Astrocyte (in vitro differentiated cells and primary cell): ENCODE data around the gene PTGFR. TPM values are rescaled to one million over a fixed set of nuclear protein-coding genes. Genes with fewer than 3 reads are reported as not detected.
A peak's percentile ranks its signal among the peaks of the same experiment; 100 is the strongest.

Source experiments
- DNase-seq: peaks from one replicate; pipeline ENCODE4 v3.0.0-alpha.2; 2010; ENCODE audit warnings: low read depth
- FAIRE-seq: peaks from 2 replicates; lab custom pipeline; 2011; peaks lifted over from hg19 to GRCh38; lab: Jason Lieb, UNC
- H2AFZ ChIP-seq: 2 replicates; pipeline ENCODE4 v1.6.0; 2012; ENCODE audit warnings: low read depth, low read length, inconsistent platforms
- H3K27ac ChIP-seq: 2 replicates; pipeline ENCODE4 v1.5.1; 2011; ENCODE audit warnings: low read depth, low read length, inconsistent platforms
- H3K27me3 ChIP-seq: 2 replicates; pipeline ENCODE4 v1.6.0; 2011; ENCODE audit warnings: low read length, inconsistent platforms; ENCODE audit not compliant: insufficient read depth
- H3K36me3 ChIP-seq: 2 replicates; pipeline ENCODE4 v1.5.1; 2011; ENCODE audit warnings: low read length, inconsistent platforms; ENCODE audit not compliant: insufficient read depth
- H3K4me1 ChIP-seq: 2 replicates; pipeline ENCODE4 v1.5.1; 2011; ENCODE audit warnings: low read length, inconsistent platforms; ENCODE audit not compliant: insufficient read depth
- H3K4me2 ChIP-seq: 2 replicates; pipeline ENCODE4 v1.6.0; 2012; ENCODE audit warnings: low read length, inconsistent platforms
- H3K4me3 ChIP-seq: 2 replicates; pipeline ENCODE4 v1.5.1; 2011; ENCODE audit warnings: low read depth, mild to moderate bottlenecking, low read length, inconsistent platforms; ENCODE audit not compliant: insufficient read depth
- H3K79me2 ChIP-seq: 2 replicates; pipeline ENCODE4 v1.6.0; 2012; ENCODE audit warnings: mild to moderate bottlenecking, low read length, inconsistent platforms; ENCODE audit not compliant: insufficient read depth
- H3K9ac ChIP-seq: 2 replicates; pipeline ENCODE4 v1.6.0; 2012; ENCODE audit warnings: mild to moderate bottlenecking, low read length, inconsistent platforms
- H3K9me3 ChIP-seq: 2 replicates; pipeline ENCODE4 v1.5.1; 2012; ENCODE audit warnings: low read depth, mild to moderate bottlenecking, low read length, inconsistent platforms; ENCODE audit not compliant: insufficient read depth
- H4K20me1 ChIP-seq: 2 replicates; pipeline ENCODE4 v1.6.0; 2012; ENCODE audit warnings: low read length, inconsistent platforms; ENCODE audit not compliant: insufficient read depth
- H3K27ac Mint-ChIP-seq: one replicate; pipeline ENCODE4 v1.8.0; 2021; ENCODE audit warnings: mild to moderate bottlenecking, mixed read lengths; ENCODE audit not compliant: unreplicated experiment
- H3K27me3 Mint-ChIP-seq: one replicate; pipeline ENCODE4 v1.8.0; 2021; ENCODE audit warnings: low read depth, mixed read lengths; ENCODE audit not compliant: unreplicated experiment
- H3K36me3 Mint-ChIP-seq: one replicate; pipeline ENCODE4 v1.8.0; 2021; ENCODE audit warnings: low read depth, mixed read lengths; ENCODE audit not compliant: unreplicated experiment
- H3K4me1 Mint-ChIP-seq: one replicate; pipeline ENCODE4 v1.8.0; 2021; ENCODE audit warnings: low read depth, mixed read lengths; ENCODE audit not compliant: unreplicated experiment
- H3K4me3 Mint-ChIP-seq: one replicate; pipeline ENCODE4 v1.8.0; 2021; ENCODE audit warnings: mild to moderate bottlenecking, moderate library complexity, mixed read lengths; ENCODE audit not compliant: unreplicated experiment
- H3K9me3 Mint-ChIP-seq: one replicate; pipeline ENCODE4 v1.8.0; 2021; ENCODE audit warnings: mild to moderate bottlenecking, mixed read lengths; ENCODE audit not compliant: unreplicated experiment
- CTCF ChIP-seq: IDR thresholded peaks from 2 replicates; pipeline ENCODE4 v1.5.1; 2011; ENCODE audit warnings: low read depth, mild to moderate bottlenecking, inconsistent platforms, low read length, moderate library complexity; ENCODE audit not compliant: insufficient read depth
- EZH2 ChIP-seq: IDR thresholded peaks from 2 replicates; pipeline ENCODE4 v1.6.1; 2012; ENCODE audit warnings: mild to moderate bottlenecking, low read length, inconsistent platforms; ENCODE audit not compliant: insufficient read depth
- total RNA-seq: library from RNA; stranded (reverse); gene quantifications from 2 replicates; pipeline ENCODE4 v1.2.1, GENCODE V29; 2021

Gene PTGFR
- total RNA-seq, 1 donor from 2014 or later: 0.36 TPM

DNA sequence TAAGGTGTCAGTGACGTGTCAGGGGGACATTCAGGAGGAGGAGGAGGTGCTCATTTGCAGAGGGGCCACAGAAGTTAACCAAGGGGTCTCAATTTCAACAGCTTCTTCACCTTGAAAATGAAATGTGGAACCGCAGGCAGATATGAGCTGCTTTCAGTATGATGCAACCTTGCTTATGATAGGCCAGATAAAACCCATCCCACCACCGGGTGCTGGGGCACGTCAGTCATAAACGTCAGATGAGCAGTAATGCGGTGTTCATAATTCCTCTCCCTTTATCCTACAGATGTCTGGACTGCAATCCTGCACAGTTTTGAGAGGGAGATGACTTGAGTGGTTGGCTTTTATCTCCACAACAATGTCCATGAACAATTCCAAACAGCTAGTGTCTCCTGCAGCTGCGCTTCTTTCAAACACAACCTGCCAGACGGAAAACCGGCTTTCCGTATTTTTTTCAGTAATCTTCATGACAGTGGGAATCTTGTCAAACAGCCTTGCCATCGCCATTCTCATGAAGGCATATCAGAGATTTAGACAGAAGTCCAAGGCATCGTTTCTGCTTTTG is 1.7 kb downstream of the PTGFR start:
- H3K9me3 Mint-ChIP-seq: peaks cover 4% of the 10 kb centered on the region
- peaks cover 12% of the 10 kb centered on the region for H3K4me1 ChIP-seq
- peak overlapping the region; percentile 94 for H3K4me2 ChIP-seq
- H3K27ac ChIP-seq: no peak overlapping the region
- peaks cover 13% of the 10 kb centered on the region for H3K27me3 Mint-ChIP-seq
- no peak overlapping the region for H3K9ac ChIP-seq
- H4K20me1 ChIP-seq: no peaks in the 10 kb centered on the region
- TF ChIP-seq EZH2: no peak
- no peak for TF ChIP-seq CTCF
- H3K9me3 ChIP-seq: no peaks in the 10 kb centered on the region
- H3K4me1 Mint-ChIP-seq: peaks cover 2% of the 10 kb centered on the region
- H3K4me3 Mint-ChIP-seq: peak overlapping the region; percentile 92
- H3K79me2 ChIP-seq: no peaks in the 10 kb centered on the region
- H3K27me3 ChIP-seq: no peaks in the 10 kb centered on the region
- DNase-seq (no peak), FAIRE-seq (peak; percentile 26)
- no peaks in the 10 kb centered on the region for H3K36me3 Mint-ChIP-seq
- H3K36me3 ChIP-seq: no peaks in the 10 kb centered on the region
- H3K4me3 ChIP-seq: no peak overlapping the region
- no peak overlapping the region for H2AFZ ChIP-seq
- H3K27ac Mint-ChIP-seq: no peak overlapping the region

GRCh38 chr1:78493451-78493850 is 2.7 kb downstream of the PTGFR start:
- no peaks in the 10 kb centered on the region for H3K9me3 ChIP-seq
- DNase-seq (no peak), FAIRE-seq (no peak)
- Mint-ChIP-seq H3K9me3 (no peaks in the 10 kb centered on the region), H3K4me3 (no peak overlapping the region), H3K27ac (no peak overlapping the region), H3K27me3 (peaks cover 11% of the 10 kb centered on the region), H3K36me3 (no peaks in the 10 kb centered on the region), H3K4me1 (peaks cover 2% of the 10 kb centered on the region)
- TF ChIP-seq EZH2 (no peak), CTCF (no peak)
- H4K20me1 ChIP-seq: no peaks in the 10 kb centered on the region
- no peaks in the 10 kb centered on the region for H3K36me3 ChIP-seq
- H3K79me2 ChIP-seq: no peaks in the 10 kb centered on the region
- no peak overlapping the region for H3K27ac ChIP-seq
- H3K4me1 ChIP-seq: peaks cover 12% of the 10 kb centered on the region
- H3K9ac ChIP-seq: no peak overlapping the region
- H3K27me3 ChIP-seq: no peaks in the 10 kb centered on the region
- no peak overlapping the region for H2AFZ ChIP-seq
- no peak overlapping the region for H3K4me3 ChIP-seq
- H3K4me2 ChIP-seq: no peak overlapping the region

DNA sequence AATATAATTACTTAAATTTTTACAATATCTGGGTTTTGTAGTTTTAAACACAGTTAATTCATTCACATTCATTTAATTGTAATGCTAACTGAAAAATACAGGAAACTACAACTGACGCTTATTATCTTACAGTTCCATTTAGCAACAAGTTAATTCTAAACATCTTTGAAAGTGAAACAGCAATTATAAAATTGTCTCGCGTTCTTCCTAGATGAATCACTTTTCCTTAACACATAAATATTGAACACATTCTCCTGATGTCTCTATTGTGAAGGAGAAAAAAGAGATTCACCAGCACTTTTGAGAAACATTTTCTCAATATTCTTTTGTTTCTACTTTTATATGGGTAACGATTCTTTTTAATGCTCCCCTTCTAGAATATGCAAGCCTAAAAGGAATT is 6.4 kb downstream of the PTGFR start:
- H3K27ac Mint-ChIP-seq: no peak overlapping the region
- no peaks in the 10 kb centered on the region for H3K27me3 ChIP-seq

More for the DNA sequence above, 6.4 kb downstream of the PTGFR start:
- no peak overlapping the region for H3K4me2 ChIP-seq
- no peak overlapping the region for H3K9ac ChIP-seq
- no peaks in the 10 kb centered on the region for H3K4me1 Mint-ChIP-seq
- no peak overlapping the region for H3K4me3 Mint-ChIP-seq
- no peaks in the 10 kb centered on the region for H4K20me1 ChIP-seq
- peaks cover 4% of the 10 kb centered on the region for H3K27me3 Mint-ChIP-seq
- FAIRE-seq (no peak), DNase-seq (peak; percentile 20)
- H3K27ac ChIP-seq: no peak overlapping the region
- no peak overlapping the region for H2AFZ ChIP-seq
- no peaks in the 10 kb centered on the region for H3K79me2 ChIP-seq
- no peak overlapping the region for H3K4me3 ChIP-seq
- H3K36me3 Mint-ChIP-seq: no peaks in the 10 kb centered on the region
- no peaks in the 10 kb centered on the region for H3K9me3 ChIP-seq
- peaks cover 2% of the 10 kb centered on the region for H3K4me1 ChIP-seq
- TF ChIP-seq CTCF (no peak), EZH2 (no peak)
- H3K9me3 Mint-ChIP-seq: no peaks in the 10 kb centered on the region
- H3K36me3 ChIP-seq: no peaks in the 10 kb centered on the region
